SU-DHL-6 (cell line): Measurements from ENCODE around the gene HOXC13.

ENCODE experiments used
- CTCF ChIP-seq: fragments of 200-600 bp; sonication (generic); IDR thresholded peaks from one replicate; pipeline ENCODE4 v1.5.1; 2017; ENCODE audit warnings: antibody characterized with exemption, mild to moderate bottlenecking, low read length, moderate library complexity; ENCODE audit not compliant: insufficient read depth, poor library complexity, severe bottlenecking
- EZH2phosphoT487 ChIP-seq: fragments of 200-600 bp; sonication (generic), shearing (Covaris generic); conservative IDR thresholded peaks from 2 replicates; pipeline ENCODE4 v1.6.1; 2018; ENCODE audit warnings: mild to moderate bottlenecking, antibody characterized with exemption, low read length, moderate library complexity, mixed read lengths

- TF ChIP-seq CTCF: no peak
- TF ChIP-seq EZH2phosphoT487: no peak
These were observed 22.6 kb downstream of the HOXC13 start for GRCh38 chr12:53961025-53961761.
